OCI-LY7 (cell line): ENCODE data around the gene TMEM190. TPM values are rescaled to one million over a fixed set of nuclear protein-coding genes. Genes with fewer than 3 reads are reported as not detected.

Experiments used
- BruUV-seq: library from RNA; stranded (reverse); fragments of 400-500 nt; replicated peaks from 2 replicates; lab custom pipeline; 2021; lab: Mats Ljungman, UMichigan
- CTCF ChIA-PET: fragments of 300-600 bp; sonication (Branson Sonifier 250); formaldehyde crosslinking; loops from one replicate; lab custom pipeline; 2022; ENCODE audit warnings: antibody characterized with exemption; ENCODE audit not compliant: unreplicated experiment; lab: Charles Lee
- POLR2A ChIA-PET: fragments of 300-600 bp; sonication (Branson Sonifier 250); formaldehyde crosslinking; loops from one replicate; lab custom pipeline; 2022; ENCODE audit warnings: antibody characterized with exemption; lab: Charles Lee
- DNase-seq: peaks from one replicate; pipeline ENCODE4 v3.0.0-alpha.2; 2015; ENCODE audit warnings: low spot score
- H2AFZ ChIP-seq: fragments of 200-600 bp; sonication (generic), shearing (Covaris generic); 2 replicates; pipeline ENCODE4 v1.6.1; 2014; ENCODE audit warnings: mild to moderate bottlenecking, antibody characterized with exemption, low read length, moderate library complexity
- H3K27ac ChIP-seq: fragments of 200-600 bp; sonication (generic); 2 replicates; pipeline ENCODE4 v1.5.1; 2014; ENCODE audit warnings: mixed run types, low read depth, mild to moderate bottlenecking, moderate library complexity, low read length, inconsistent platforms; ENCODE audit not compliant: poor library complexity, severe bottlenecking
- H3K36me3 ChIP-seq: fragments of 200-600 bp; sonication (generic); 2 replicates; pipeline ENCODE4 v1.6.1; 2014; ENCODE audit warnings: mild to moderate bottlenecking, antibody characterized with exemption, low read length, moderate library complexity, mixed read lengths; ENCODE audit not compliant: insufficient read depth
- H3K4me1 ChIP-seq: fragments of 200-600 bp; sonication (generic); 2 replicates; pipeline ENCODE4 v1.5.1; 2014; ENCODE audit warnings: mild to moderate bottlenecking, low read length; ENCODE audit not compliant: insufficient read depth, poor library complexity, severe bottlenecking
- H3K4me2 ChIP-seq: fragments of 200-600 bp; sonication (generic); 2 replicates; pipeline ENCODE4 v1.6.1; 2014; ENCODE audit warnings: mild to moderate bottlenecking, low read length
- H3K4me3 ChIP-seq: fragments of 200-600 bp; sonication (generic); 2 replicates; pipeline ENCODE4 v1.5.1; 2014; ENCODE audit warnings: mild to moderate bottlenecking, low read depth, low read length; ENCODE audit not compliant: poor library complexity, severe bottlenecking
- H3K79me2 ChIP-seq: fragments of 200-600 bp; sonication (generic); 2 replicates; pipeline ENCODE4 v1.6.1; 2016; ENCODE audit warnings: low read depth, mild to moderate bottlenecking, low read length, moderate library complexity, mixed read lengths; ENCODE audit not compliant: insufficient read depth
- H3K9me2 ChIP-seq: fragments of 200-600 bp; sonication (generic); 2 replicates; pipeline ENCODE4 v1.6.1; 2016; ENCODE audit warnings: mild to moderate bottlenecking, low read length, mixed read lengths; ENCODE audit not compliant: insufficient read depth
- H3K9me3 ChIP-seq: fragments of 200-600 bp; sonication (generic); 2 replicates; pipeline ENCODE4 v1.6.1; 2014; ENCODE audit warnings: mild to moderate bottlenecking, mixed run types, low read length, mixed read lengths
- H4K20me1 ChIP-seq: fragments of 200-600 bp; sonication (generic); 2 replicates; pipeline ENCODE4 v1.6.1; 2014; ENCODE audit warnings: mild to moderate bottlenecking, antibody characterized with exemption, low read length, moderate library complexity, mixed read lengths; ENCODE audit not compliant: insufficient read depth
- CTCF ChIP-seq: fragments of 200-600 bp; sonication (generic); conservative IDR thresholded peaks from 2 replicates; pipeline ENCODE4 v1.5.1; 2014; ENCODE audit warnings: mild to moderate bottlenecking, antibody characterized with exemption, low read length, moderate library complexity, mixed read lengths
- EZH2phosphoT487 ChIP-seq: fragments of 200-600 bp; sonication (generic); IDR thresholded peaks from 2 replicates; pipeline ENCODE4 v1.6.1; 2018; ENCODE audit warnings: low read depth, borderline replicate concordance, mild to moderate bottlenecking, mixed run types, antibody characterized with exemption, low read length, moderate library complexity, mixed read lengths
- intact Hi-C: fragments of 100-400 bp; cut with micrococcal nuclease; formaldehyde crosslinking; loops from one replicate; pipeline ENCODE4 v1.10.0; 2022; ENCODE audit not compliant: unreplicated experiment
- total RNA-seq, 2 experiments: library from RNA; depleted of rRNA in 1 of 2; stranded (reverse); fragments of >200 nt in 1 of 2; shearing (Covaris generic) in 1 of 2; gene quantifications; 2 replicates each; pipeline ENCODE4 v1.2.3, GENCODE V29; 2014 to 2022

Gene TMEM190
- total RNA-seq, 2 experiments from 2014 or later: not detected

GRCh38 chr19:55355213-55355821, 21.3 kb upstream of the TMEM190 start:
- H3K79me2 ChIP-seq: no peaks in the 10 kb centered on the region
- ChIA-PET POLR2A (interaction anchor here (0.6 kb wide), 1 partner anchor 54 kb away, joined by 5 read pairs; no protein-coding TSS in a partner anchor), CTCF (interaction anchor here (1.1 kb wide), 1 partner anchor 33 kb away, joined by 3 read pairs; no protein-coding TSS in a partner anchor)
- H2AFZ ChIP-seq: no peak overlapping the region
- no peaks in the 10 kb centered on the region for H4K20me1 ChIP-seq
- H3K9me3 ChIP-seq: no peaks in the 10 kb centered on the region
- peaks cover 12% of the 10 kb centered on the region for H3K4me1 ChIP-seq
- no peak overlapping the region for H3K27ac ChIP-seq
- H3K9me2 ChIP-seq: no peaks in the 10 kb centered on the region
- DNase-seq: no peak
- no peak for TF ChIP-seq CTCF
- TF ChIP-seq EZH2phosphoT487: no peak
- no peak overlapping the region for H3K4me3 ChIP-seq
- H3K36me3 ChIP-seq: no peaks in the 10 kb centered on the region
- no peak overlapping the region for H3K4me2 ChIP-seq
- intact Hi-C loops: no loop called here
- BruUV-seq: no TSS peak

GRCh38 chr19:55358493-55358892, 18.1 kb upstream of the TMEM190 start:
- H3K4me2 ChIP-seq: no peak overlapping the region
- H3K9me3 ChIP-seq: no peaks in the 10 kb centered on the region
- intact Hi-C loops: no loop called here
- DNase-seq: no peak
- no peaks in the 10 kb centered on the region for H3K79me2 ChIP-seq
- H4K20me1 ChIP-seq: no peaks in the 10 kb centered on the region
- TF ChIP-seq CTCF (no peak), EZH2phosphoT487 (no peak)
- H3K4me3 ChIP-seq: no peak overlapping the region
- ChIA-PET POLR2A (no interaction called here), CTCF (no interaction called here)
- H3K36me3 ChIP-seq: no peaks in the 10 kb centered on the region
- H2AFZ ChIP-seq: no peak overlapping the region
- H3K27ac ChIP-seq: no peak overlapping the region
- no TSS peak for BruUV-seq
- H3K4me1 ChIP-seq: peaks cover 9% of the 10 kb centered on the region
- no peaks in the 10 kb centered on the region for H3K9me2 ChIP-seq
